Heart left ventricle (tissue), 16 donors: ENCODE data around the gene BZW1. TPM values are rescaled to one million over a fixed set of nuclear protein-coding genes. Genes with fewer than 3 reads are reported as not detected.

Experiments used
- ATAC-seq, 4 donors: fragments of 200-7000 bp; cut with Tn5 transposase; one replicate each; pipeline ENCODE4 v1.9.1; 2020 to 2022; ENCODE audit warnings: moderate library complexity in 4 of 4, mild to moderate bottlenecking in 3 of 4, moderate number of reproducible peaks in 1 of 4
- DNase-seq, 5 donors: peaks; one replicate each; pipeline ENCODE4 v3.0.0-alpha.2; 2020
- H3K27ac ChIP-seq, 12 donors: fragments of 200-600 bp; sonication (generic) in 4 of 12; one replicate each; pipeline versions ENCODE4 v1.5.0 to v1.8.0; 2016 to 2022; ENCODE audit warnings: mild to moderate bottlenecking in 2 of 12
- H3K27me3 ChIP-seq, 9 donors: fragments of 200-600 bp; sonication (generic) in 2 of 9; one replicate each; pipeline versions ENCODE4 v1.5.1 to v1.8.0; 2016 to 2022; ENCODE audit warnings: mild to moderate bottlenecking in 3 of 9
- H3K36me3 ChIP-seq, 9 donors: fragments of 200-600 bp; sonication (generic) in 2 of 9; one replicate each; pipeline versions ENCODE4 v1.5.0 to v1.8.0; 2018 to 2022; ENCODE audit warnings: mild to moderate bottlenecking in 2 of 9
- H3K4me1 ChIP-seq, 12 donors: fragments of 200-600 bp; sonication (generic) in 4 of 12; one replicate each; pipeline versions ENCODE4 v1.5.0 to v1.8.0; 2016 to 2022; ENCODE audit warnings: mild to moderate bottlenecking in 3 of 12
- H3K4me3 ChIP-seq, 12 donors: fragments of 200-600 bp; sonication (generic) in 4 of 12; one replicate each; pipeline versions ENCODE4 v1.5.0 to v1.8.0; 2017 to 2022; ENCODE audit warnings: mild to moderate bottlenecking in 9 of 12, moderate library complexity in 4 of 12
- H3K9me3 ChIP-seq, 12 donors: fragments of 200-600 bp; sonication (generic) in 4 of 12; one replicate each; pipeline versions ENCODE4 v1.5.0 to v1.8.0; 2016 to 2022; ENCODE audit warnings: mild to moderate bottlenecking in 1 of 12
- POLR2A ChIP-seq, 2 donors: fragments of 450-650 bp; IDR thresholded peaks; one replicate each; pipeline ENCODE4 v1.6.1; 2017; ENCODE audit warnings: antibody characterized with exemption in 2 of 2, mild to moderate bottlenecking in 2 of 2, moderate library complexity in 2 of 2
- WGBS, 4 donors: extraction: QIAGEN DNeasy Blood & Tissue Kit in 2 of 4; methylation state at CpG; one replicate each; pipeline versions ENCODE4 v1.1.5 to v1.1.7; 2013 to 2018; 5-methylcytosine and 5-hydroxymethylcytosine counted together
- intact Hi-C, 10 donors: fragments of 100-400 bp; cut with DNase I; formaldehyde crosslinking; loops; one replicate each; pipeline versions ENCODE4 v1.11.1 to v1.14.2; 2022
- polyA plus RNA-seq, 2 donors: library from polyadenylated mRNA; stranded (reverse); fragments of 200-250 nt; gene quantifications; one replicate each; pipeline ENCODE4 v1.2.3, GENCODE V29; 2013
- total RNA-seq, 9 donors: library from RNA; depleted of rRNA in 2 of 9; stranded (reverse); fragments of >200 nt in 2 of 9; fragmentation: NEBNext Ultra II Directional in 3 of 9; extraction: Animal tissue kit (Norgen Biotek cat#: 25700) in 3 of 9; gene quantifications; one replicate each; pipeline versions ENCODE4 v1.1.0 to v1.2.4, GENCODE V29; 2016 to 2023
- TF ChIP-seq, protein P1 (sequence below), 12 donors: fragments of 200-600 bp; sonication (generic) in 4 of 12; IDR thresholded peaks; one replicate each; pipeline versions ENCODE4 v1.5.0 to v1.8.0; 2018 to 2022; ENCODE audit warnings: antibody characterized with exemption in 12 of 12, mild to moderate bottlenecking in 5 of 12
- donor health status: ischemic (EF 13 %, LVEDD 7.1; RV severe dilation, severe dysfunction).
- donor health status: healthy with polysubstance abuse.
- donor health status: DM: no; HTN: yes; CAD: no.
- donor health status: DM: no; HTN: no; CAD: no.
- donor health status: ischemic (EF 25% LVEDD 6.9; RV normal size, moderate dysfunction).
- donor health status: ischemic (EF 25% LVEDD 5.7; RV mildly dilated, moderate dysfunction).
- donor health status: healthy.
- donor health status: DM: yes; HTN: yes; CAD: no.
- donor health status: ischemic (EF 35%, LVEDD 5.7; RV mildly dilated, moderate dysfunction).
- donor health status: nonischemic (EF 11% LVEDD 7.7; RV severe dilation, severe dysfunction).
- donor health status: DM: yes; HTN: yes; CAD: no.
- donor health status: PGD.
- donor health status: ischemic (EF 29% LVEDD 5.4; RV normal size, mild dysfunction).
- donor health status: nonischemic (EF 23%, LVEDD 6.1; RV moderate dilation, normal function).

The BZW1 gene
- total and polyA plus RNA-seq, 11 donors = 10.7 to 147 (median 87.3) TPM

DNA sequence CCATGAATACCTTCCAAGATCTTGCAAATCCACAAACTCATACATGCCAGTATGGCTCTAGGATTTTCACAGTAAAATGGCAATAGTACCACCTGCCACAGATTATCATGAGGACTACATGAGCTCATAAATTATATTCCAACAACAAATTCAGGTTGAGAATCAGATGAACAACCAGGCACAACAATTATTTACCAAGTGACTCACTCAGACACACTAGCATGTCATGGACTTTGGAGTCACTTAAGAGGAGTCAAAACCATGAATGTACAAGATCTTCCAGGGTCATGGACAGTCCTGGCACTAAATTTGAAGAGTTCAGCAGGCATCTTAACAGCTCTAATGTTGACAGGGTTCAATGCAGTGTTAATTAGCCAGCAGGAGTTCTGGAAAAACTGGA is 34.4 kb upstream of the BZW1 start:
- Histone ChIP-seq H3K9me3 (no peaks in the 10 kb centered on the region), H3K4me3 (no peak overlapping the region), H3K36me3 (no peaks in the 10 kb centered on the region), H3K27ac (no peak overlapping the region), H3K4me1 (peaks cover 0 to 8% (median 0%) of the 10 kb centered on the region in 12 donors), H3K27me3 (no peaks in the 10 kb centered on the region)
- ATAC-seq (no peak), DNase-seq (no peak)
- TF ChIP-seq, protein P1, sequence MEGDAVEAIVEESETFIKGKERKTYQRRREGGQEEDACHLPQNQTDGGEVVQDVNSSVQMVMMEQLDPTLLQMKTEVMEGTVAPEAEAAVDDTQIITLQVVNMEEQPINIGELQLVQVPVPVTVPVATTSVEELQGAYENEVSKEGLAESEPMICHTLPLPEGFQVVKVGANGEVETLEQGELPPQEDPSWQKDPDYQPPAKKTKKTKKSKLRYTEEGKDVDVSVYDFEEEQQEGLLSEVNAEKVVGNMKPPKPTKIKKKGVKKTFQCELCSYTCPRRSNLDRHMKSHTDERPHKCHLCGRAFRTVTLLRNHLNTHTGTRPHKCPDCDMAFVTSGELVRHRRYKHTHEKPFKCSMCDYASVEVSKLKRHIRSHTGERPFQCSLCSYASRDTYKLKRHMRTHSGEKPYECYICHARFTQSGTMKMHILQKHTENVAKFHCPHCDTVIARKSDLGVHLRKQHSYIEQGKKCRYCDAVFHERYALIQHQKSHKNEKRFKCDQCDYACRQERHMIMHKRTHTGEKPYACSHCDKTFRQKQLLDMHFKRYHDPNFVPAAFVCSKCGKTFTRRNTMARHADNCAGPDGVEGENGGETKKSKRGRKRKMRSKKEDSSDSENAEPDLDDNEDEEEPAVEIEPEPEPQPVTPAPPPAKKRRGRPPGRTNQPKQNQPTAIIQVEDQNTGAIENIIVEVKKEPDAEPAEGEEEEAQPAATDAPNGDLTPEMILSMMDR (IDR thresholded peaks at IDR 0.05) = no peak
- no peak for TF ChIP-seq POLR2A (IDR thresholded peaks at IDR 0.05)
- intact Hi-C loops = no loop called here

DNA sequence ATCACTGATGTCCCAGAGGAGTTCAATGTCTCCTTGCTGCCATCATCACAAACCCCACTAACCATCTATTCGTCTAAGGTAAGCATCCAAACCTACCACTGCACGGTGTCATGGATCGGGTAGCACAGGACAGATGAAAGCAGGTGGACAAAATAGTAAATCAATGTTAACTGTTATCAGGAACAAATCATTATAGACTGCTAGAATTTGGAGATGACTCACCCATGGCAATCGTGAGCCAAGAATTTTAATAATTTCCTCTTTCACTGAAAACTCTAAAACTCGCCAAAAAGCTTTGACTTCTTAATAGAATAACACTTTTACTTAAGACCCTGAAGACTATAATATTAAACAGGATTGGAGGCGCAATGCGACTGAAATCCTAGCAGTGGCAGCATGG is 33.7 kb upstream of the BZW1 start:
- intact Hi-C loops = no loop called here
- H3K4me1 ChIP-seq = peaks cover 0 to 8% (median 0%) of the 10 kb centered on the region in 12 donors
- no peaks in the 10 kb centered on the region for H3K27me3 ChIP-seq
- H3K9me3 ChIP-seq = no peaks in the 10 kb centered on the region
- no peaks in the 10 kb centered on the region for H3K36me3 ChIP-seq
- no peak for TF ChIP-seq POLR2A (IDR thresholded peaks at IDR 0.05)
- TF ChIP-seq, protein P1 (IDR thresholded peaks at IDR 0.05) = no peak
- H3K4me3 ChIP-seq = no peak overlapping the region
- no peak overlapping the region for H3K27ac ChIP-seq
- peak in 1 of 4 donors; percentile 33 for ATAC-seq
- no peak for DNase-seq
- WGBS, 4 donors = 56 to 75% (median 63%) methylated on average over 7 of the region's 7 CpGs

DNA sequence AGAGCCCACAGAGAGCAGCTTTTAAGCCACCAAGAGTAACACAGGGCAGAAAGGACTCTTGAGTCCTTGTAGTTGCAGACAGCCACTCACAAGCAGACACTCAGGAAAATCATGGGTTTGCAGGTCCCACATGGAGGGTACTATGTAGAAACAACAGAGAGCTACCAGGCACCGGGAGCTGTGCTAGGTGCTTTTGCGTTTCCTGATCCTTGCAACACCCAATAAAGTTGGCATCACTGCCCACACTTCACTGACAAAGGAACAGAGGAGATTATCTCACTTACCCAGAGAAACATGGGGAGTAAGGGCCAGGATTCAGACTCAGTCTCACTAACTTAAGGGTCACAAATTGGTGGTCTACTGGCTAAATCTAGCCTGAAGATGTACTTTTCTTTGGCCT is 32.5 kb upstream of the BZW1 start:
- H3K36me3 ChIP-seq = no peaks in the 10 kb centered on the region
- no peaks in the 10 kb centered on the region for H3K9me3 ChIP-seq
- no peak for ATAC-seq
- H3K27ac ChIP-seq = no peak overlapping the region
- WGBS, 4 donors = 80 to 95% (median 88%) methylated on average over 2 of the region's 2 CpGs
- H3K27me3 ChIP-seq = no peaks in the 10 kb centered on the region
- no peak overlapping the region for H3K4me3 ChIP-seq
- intact Hi-C loops = no loop called here
- no peak for TF ChIP-seq POLR2A (IDR thresholded peaks at IDR 0.05)
- TF ChIP-seq, protein P1 (IDR thresholded peaks at IDR 0.05) = no peak
- DNase-seq = no peak
- H3K4me1 ChIP-seq = peaks cover 0 to 8% (median 0%) of the 10 kb centered on the region in 12 donors

DNA sequence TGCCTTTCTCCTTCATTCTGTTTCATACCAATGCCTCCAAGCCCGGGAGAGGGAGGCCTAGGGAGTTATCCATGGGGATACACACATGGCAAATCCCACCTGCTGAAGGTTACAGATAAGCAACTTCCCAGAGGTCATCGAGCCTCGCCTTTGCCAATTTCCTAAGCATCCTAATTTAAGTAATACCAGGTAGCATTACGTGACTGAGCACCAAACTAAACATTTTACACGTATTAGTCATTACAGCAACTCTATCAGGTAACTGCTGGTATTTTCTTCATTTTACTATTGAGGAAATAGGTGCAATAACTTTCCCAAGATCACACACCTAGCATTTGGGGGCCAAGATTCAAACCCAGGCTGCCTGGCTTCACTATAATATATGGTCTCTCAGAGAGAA is 30.1 kb upstream of the BZW1 start:
- Histone ChIP-seq H3K27me3 (no peaks in the 10 kb centered on the region), H3K27ac (no peak overlapping the region), H3K4me3 (no peak overlapping the region), H3K36me3 (no peaks in the 10 kb centered on the region), H3K9me3 (no peaks in the 10 kb centered on the region), H3K4me1 (peaks cover 0 to 8% (median under 1%) of the 10 kb centered on the region in 12 donors)
- DNase-seq (no peak), ATAC-seq (no peak)
- intact Hi-C loops = no loop called here
- WGBS, 4 donors = 75 to 89% (median 86%) methylated on average over 5 of the region's 5 CpGs
- TF ChIP-seq, protein P1 (IDR thresholded peaks at IDR 0.05) = no peak
- no peak for TF ChIP-seq POLR2A (IDR thresholded peaks at IDR 0.05)
